ENCODE measurements around the gene SMIM35.

SMIM35 gene

DNA sequence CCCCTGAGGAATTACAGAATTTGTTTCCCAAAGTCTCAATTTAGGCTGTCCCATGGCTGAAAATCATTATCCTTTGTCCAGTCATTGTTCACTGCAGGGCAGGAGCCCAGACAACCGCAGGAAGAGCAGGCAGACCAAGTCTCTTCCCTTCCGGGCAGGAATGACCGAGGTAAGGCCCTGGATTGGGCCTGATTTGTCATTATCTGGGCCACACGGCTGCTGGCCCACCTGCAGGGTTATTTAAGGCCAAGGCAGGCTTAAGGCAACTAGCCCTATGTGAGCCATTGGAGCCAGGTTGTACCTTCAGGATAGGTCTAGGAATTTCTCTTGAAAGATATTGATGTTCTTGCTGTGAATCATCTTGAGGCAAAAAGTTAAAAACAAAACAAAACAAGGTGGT is 110.3 kb downstream of the SMIM35 start:
- TF ChIP-seq ZFP3 (CRISPR knock-in tag; IDR thresholded peaks at IDR 0.05) (no peak), ZNF8 (CRISPR knock-in tag; IDR thresholded peaks at IDR 0.05) (no peak), PATZ1 (CRISPR knock-in tag; IDR thresholded peaks at IDR 0.05; ENCODE audit: borderline replicate concordance) (no peak), ESRRG (CRISPR knock-in tag; IDR thresholded peaks at IDR 0.05) (no peak), PPARA (CRISPR knock-in tag; IDR thresholded peaks at IDR 0.05; ENCODE audit: borderline replicate concordance) (no peak), ZNF70 (CRISPR knock-in tag; IDR thresholded peaks at IDR 0.05) (no peak), POU6F1 (CRISPR knock-in tag; IDR thresholded peaks at IDR 0.05; ENCODE audit: borderline replicate concordance, low read depth) (no peak), ZFP30 (CRISPR knock-in tag; IDR thresholded peaks at IDR 0.05) (no peak), RARB (CRISPR knock-in tag; IDR thresholded peaks at IDR 0.05) (no peak), ZC3H10 (CRISPR knock-in tag; IDR thresholded peaks at IDR 0.05) (no peak), ARNTL (CRISPR knock-in tag; IDR thresholded peaks at IDR 0.05; ENCODE audit: borderline replicate concordance, low read depth) (no peak)
- no peak for ATAC-seq

DNA sequence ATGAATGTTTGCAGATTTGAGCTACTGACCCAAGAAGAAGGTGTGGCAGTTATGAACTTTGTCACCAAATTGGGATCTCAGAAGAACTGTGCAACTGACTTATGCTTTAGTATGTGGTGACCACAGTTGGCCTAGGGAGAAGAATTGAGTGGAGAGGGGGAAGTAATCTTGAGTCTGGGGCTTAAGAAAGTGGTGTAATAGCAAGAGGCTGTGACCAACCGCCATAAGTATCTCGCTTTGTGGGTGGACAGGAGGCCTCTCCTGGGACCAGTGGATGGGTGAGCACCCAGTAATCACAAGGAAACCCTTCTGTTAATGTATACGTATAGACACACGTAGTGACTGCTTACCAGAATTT is 113.3 kb downstream of the SMIM35 start:
- TF ChIP-seq TCF4 (CRISPR knock-in tag; IDR thresholded peaks at IDR 0.05; ENCODE audit: borderline replicate concordance) (no peak), PPARA (CRISPR knock-in tag; IDR thresholded peaks at IDR 0.05; ENCODE audit: borderline replicate concordance) (no peak), GLIS3 (CRISPR knock-in tag; IDR thresholded peaks at IDR 0.05) (no peak), ZNF8 (CRISPR knock-in tag; IDR thresholded peaks at IDR 0.05) (no peak), PATZ1 (CRISPR knock-in tag; IDR thresholded peaks at IDR 0.05; ENCODE audit: borderline replicate concordance) (no peak), POU6F1 (CRISPR knock-in tag; IDR thresholded peaks at IDR 0.05; ENCODE audit: borderline replicate concordance, low read depth) (no peak), OSR1 (CRISPR knock-in tag; IDR thresholded peaks at IDR 0.05) (no peak), ZNF70 (CRISPR knock-in tag; IDR thresholded peaks at IDR 0.05) (no peak), BACH2 (CRISPR knock-in tag; IDR thresholded peaks at IDR 0.05; ENCODE audit: borderline replicate concordance) (no peak), CSDC2 (CRISPR knock-in tag; IDR thresholded peaks at IDR 0.05) (no peak)
- no peak for ATAC-seq

GRCh38 chr11:117972629-117973502 is 113.9 kb downstream of the SMIM35 start:
- no peak for ATAC-seq
- no peak for TF ChIP-seq BACH2 (CRISPR knock-in tag; IDR thresholded peaks at IDR 0.05; ENCODE audit: borderline replicate concordance)
- no peak for TF ChIP-seq ISL1 (CRISPR knock-in tag; IDR thresholded peaks at IDR 0.05)
- TF ChIP-seq POU6F1 (CRISPR knock-in tag; IDR thresholded peaks at IDR 0.05; ENCODE audit: borderline replicate concordance, low read depth), result no peak
- TF ChIP-seq OSR1 (CRISPR knock-in tag; IDR thresholded peaks at IDR 0.05), result no peak
- no peak for TF ChIP-seq TOX (CRISPR knock-in tag; IDR thresholded peaks at IDR 0.05; ENCODE audit: borderline replicate concordance)
- TF ChIP-seq ARNTL (CRISPR knock-in tag; IDR thresholded peaks at IDR 0.05; ENCODE audit: borderline replicate concordance, low read depth), result no peak
- no peak for TF ChIP-seq ZNF8 (CRISPR knock-in tag; IDR thresholded peaks at IDR 0.05)

All from SK-N-SH treated with all-trans-retinoic acid at 6 μM for 48 hours (cell line).